Ishikawa (cell line): Measurements from ENCODE around the gene SLC41A1.

Source experiments
- CEBPB ChIP-seq: IDR thresholded peaks from 2 replicates; pipeline ENCODE4 v1.6.1; 2012
- CREB1 ChIP-seq: IDR thresholded peaks from 2 replicates; pipeline ENCODE4 v1.6.1; 2012; ENCODE audit warnings: low read depth
- EGR1 ChIP-seq: IDR thresholded peaks from 2 replicates; pipeline ENCODE4 v1.6.1; 2012
- EP300 ChIP-seq: IDR thresholded peaks from 2 replicates; pipeline ENCODE4 v1.6.1; 2012; ENCODE audit warnings: borderline replicate concordance
- FOXM1 ChIP-seq: IDR thresholded peaks from 2 replicates; pipeline ENCODE4 v1.6.1; 2012; ENCODE audit warnings: low read depth, borderline replicate concordance
- MAX ChIP-seq: IDR thresholded peaks from 2 replicates; pipeline ENCODE4 v1.6.1; 2012
- NFIC ChIP-seq: IDR thresholded peaks from 2 replicates; pipeline ENCODE4 v1.6.1; 2012
- RAD21 ChIP-seq: IDR thresholded peaks from 2 replicates; pipeline ENCODE4 v1.6.1; 2012; ENCODE audit warnings: low read depth
- REST ChIP-seq: IDR thresholded peaks from 2 replicates; pipeline ENCODE4 v1.6.1; 2012; ENCODE audit warnings: low read depth, mild to moderate bottlenecking
- TAF1 ChIP-seq: IDR thresholded peaks from 2 replicates; pipeline ENCODE4 v1.6.1; 2012; ENCODE audit warnings: low read depth, mild to moderate bottlenecking
- TCF12 ChIP-seq: IDR thresholded peaks from 2 replicates; pipeline ENCODE4 v1.6.1; 2012; ENCODE audit warnings: low read depth
- TEAD4 ChIP-seq: IDR thresholded peaks from 2 replicates; pipeline ENCODE4 v1.6.1; 2012
- USF1 ChIP-seq: IDR thresholded peaks from 2 replicates; pipeline ENCODE4 v1.6.1; 2012
- YY1 ChIP-seq: IDR thresholded peaks from 2 replicates; pipeline ENCODE4 v1.6.1; 2012; ENCODE audit warnings: low read depth
- ZBTB7A ChIP-seq: IDR thresholded peaks from 2 replicates; pipeline ENCODE4 v1.6.1; 2012; ENCODE audit warnings: low read depth

SLC41A1 gene

GRCh38 chr1:205783433-205783795 is 29.6 kb downstream of the SLC41A1 start:
- TF ChIP-seq REST (no peak), TEAD4 (no peak), TAF1 (no peak), MAX (no peak), EGR1 (no peak), CREB1 (no peak), CEBPB (no peak), RAD21 (no peak), YY1 (no peak), USF1 (no peak), TCF12 (no peak), ZBTB7A (no peak)

GRCh38 chr1:205782627-205783432 is 30.2 kb downstream of the SLC41A1 start:
- TF ChIP-seq FOXM1: peak; percentile 68; the same call in 1 of the 2 replicates
- peak; percentile 91 for TF ChIP-seq EP300
- TF ChIP-seq TAF1: no peak
- no peak for TF ChIP-seq CREB1
- 0 out of 2 replicates have a peak, but pooled peaks have one; percentile 6 for TF ChIP-seq YY1
- peak; percentile 90 for TF ChIP-seq NFIC
- peak; percentile 89 for TF ChIP-seq TEAD4
- peak; percentile 91 for TF ChIP-seq TCF12
- no peak for TF ChIP-seq MAX
- peak; percentile 18; the same call in 1 of the 2 replicates for TF ChIP-seq RAD21

GRCh38 chr1:205780335-205780734 is 32.7 kb downstream of the SLC41A1 start:
- no peak for TF ChIP-seq EP300
- TF ChIP-seq TAF1: no peak
- TF ChIP-seq TCF12: no peak
- no peak for TF ChIP-seq YY1
- no peak for TF ChIP-seq FOXM1

- TF ChIP-seq EP300 (no peak), MAX (no peak), TEAD4 (no peak), TCF12 (no peak), CREB1 (no peak), EGR1 (no peak), REST (no peak), NFIC (no peak), FOXM1 (no peak), TAF1 (no peak)
Measured at GRCh38 chr1:205777994-205778393, 35.0 kb downstream of the SLC41A1 start.

- TF ChIP-seq FOXM1 (no peak), ZBTB7A (no peak), NFIC (no peak), RAD21 (no peak), TAF1 (no peak), USF1 (no peak), REST (no peak), TEAD4 (no peak), YY1 (no peak), CREB1 (no peak), CEBPB (no peak; the same call in 1 of the 2 replicates), EP300 (no peak)
Measured at GRCh38 chr1:205775717-205776056, 37.3 kb downstream of the SLC41A1 start.
